Measurements from ENCODE around the gene SULT1C2. TPM values are rescaled to one million over a fixed set of nuclear protein-coding genes. Genes with fewer than 3 reads are reported as not detected.
"Not testable (repeated sequence)": the region's sequence is repeated elsewhere in the genome, so short reads cannot be mapped to it uniquely, and the experiment has no call there.

Gene SULT1C2
- polyA plus RNA-seq (ENCODE audit: insufficient read length), result 0.15 TPM

DNA sequence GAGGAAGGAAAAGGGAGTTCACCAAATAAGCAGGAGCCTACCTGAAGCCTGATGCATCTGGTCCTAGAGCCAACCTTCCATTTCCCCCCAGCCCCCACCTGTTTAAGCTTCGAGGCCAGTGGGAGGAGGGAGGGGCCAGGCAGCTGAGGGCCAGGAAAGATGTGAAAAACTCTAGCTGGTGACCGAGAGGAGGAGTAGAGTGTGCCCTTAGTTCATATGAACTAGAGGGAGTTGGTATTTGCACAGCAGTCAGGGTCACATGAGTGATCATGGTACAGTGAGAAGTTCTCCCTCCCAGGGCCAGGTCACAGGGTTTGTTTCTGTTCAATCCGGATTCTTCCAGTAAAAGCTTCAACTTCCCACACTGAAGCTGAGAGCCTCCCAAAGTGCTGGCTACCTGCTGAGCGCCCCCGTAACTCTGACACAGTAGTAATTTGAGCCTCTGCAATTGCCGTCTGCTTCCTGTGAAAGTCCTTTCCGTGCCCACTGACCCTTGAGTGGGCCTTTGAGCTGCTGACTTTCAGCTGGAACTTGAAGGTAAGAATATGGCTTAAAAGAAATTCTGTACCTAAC lies at the start of gene SULT1C2:
TSS of gene SULT1C2 (plus strand) at position 362 of the 573 bp plus-strand sequence. CDS start 4,773 bp downstream, outside the sequence.
- DNase-seq, result no peak

DNA sequence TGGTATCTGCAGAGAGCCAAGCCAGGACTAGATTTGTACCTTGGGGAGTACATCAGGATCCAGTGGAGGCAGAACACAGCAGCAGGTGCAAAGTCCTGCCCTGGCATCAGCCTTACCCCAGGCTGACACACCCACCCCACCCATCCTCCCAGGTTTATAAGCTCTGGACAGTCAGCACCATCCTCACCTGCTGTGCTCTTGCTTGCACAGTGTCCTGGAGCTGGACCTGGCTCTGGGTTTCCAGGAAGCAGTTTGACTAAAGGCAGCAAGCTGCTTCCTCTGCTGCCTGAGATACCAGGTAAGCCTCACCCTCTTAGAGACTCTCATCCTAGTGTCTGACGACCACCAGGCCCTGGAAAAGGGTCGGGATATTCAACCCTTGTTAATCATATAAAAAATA lies 48.9 kb upstream of the SULT1C2 start, which contains the start of gene SULT1C3:
TSS of gene SULT1C3 (plus strand) at position 183 of the 400 bp plus-strand sequence. CDS start 7,227 bp downstream, outside the sequence.
- no peak for DNase-seq

DNA sequence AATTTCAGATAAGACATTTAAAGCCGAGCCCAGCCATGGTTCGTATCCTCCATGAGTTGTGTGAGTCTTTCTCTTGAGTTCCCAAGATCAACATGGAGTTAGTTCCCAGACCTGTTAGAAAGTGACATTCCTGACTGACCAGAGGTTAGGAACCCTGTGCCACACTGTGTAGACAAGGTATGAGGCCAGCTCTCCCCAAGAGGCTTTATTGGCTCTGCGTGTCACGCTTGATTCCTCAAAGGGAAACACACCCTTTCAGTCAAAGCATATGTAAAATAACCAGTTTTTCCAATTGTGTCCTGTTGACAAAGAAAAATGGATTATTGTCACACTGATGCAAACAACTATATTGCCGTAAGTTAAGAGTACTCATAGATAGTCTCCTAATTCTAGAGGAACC lies 47.7 kb upstream of the SULT1C2 start:
- no peak for DNase-seq

DNA sequence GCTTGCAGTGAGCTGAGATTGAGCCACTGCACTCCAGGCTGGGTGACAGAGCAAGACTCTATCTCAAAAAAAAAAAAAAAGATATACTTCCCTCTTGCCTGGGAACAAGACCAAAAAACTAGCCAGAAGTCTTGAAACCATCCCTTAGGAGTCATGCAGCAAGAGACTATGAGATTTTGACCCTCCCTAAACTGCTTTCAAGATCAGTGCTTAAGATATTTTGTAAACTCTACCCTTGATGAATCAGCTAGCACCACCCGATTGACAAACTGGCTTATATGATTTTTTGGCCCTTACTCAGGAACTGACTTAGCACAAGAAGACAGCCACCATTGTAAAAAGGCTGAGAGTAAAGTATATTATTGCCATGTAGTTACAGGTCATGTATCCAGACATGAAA lies 45.1 kb upstream of the SULT1C2 start:
- no peak for DNase-seq

DNA sequence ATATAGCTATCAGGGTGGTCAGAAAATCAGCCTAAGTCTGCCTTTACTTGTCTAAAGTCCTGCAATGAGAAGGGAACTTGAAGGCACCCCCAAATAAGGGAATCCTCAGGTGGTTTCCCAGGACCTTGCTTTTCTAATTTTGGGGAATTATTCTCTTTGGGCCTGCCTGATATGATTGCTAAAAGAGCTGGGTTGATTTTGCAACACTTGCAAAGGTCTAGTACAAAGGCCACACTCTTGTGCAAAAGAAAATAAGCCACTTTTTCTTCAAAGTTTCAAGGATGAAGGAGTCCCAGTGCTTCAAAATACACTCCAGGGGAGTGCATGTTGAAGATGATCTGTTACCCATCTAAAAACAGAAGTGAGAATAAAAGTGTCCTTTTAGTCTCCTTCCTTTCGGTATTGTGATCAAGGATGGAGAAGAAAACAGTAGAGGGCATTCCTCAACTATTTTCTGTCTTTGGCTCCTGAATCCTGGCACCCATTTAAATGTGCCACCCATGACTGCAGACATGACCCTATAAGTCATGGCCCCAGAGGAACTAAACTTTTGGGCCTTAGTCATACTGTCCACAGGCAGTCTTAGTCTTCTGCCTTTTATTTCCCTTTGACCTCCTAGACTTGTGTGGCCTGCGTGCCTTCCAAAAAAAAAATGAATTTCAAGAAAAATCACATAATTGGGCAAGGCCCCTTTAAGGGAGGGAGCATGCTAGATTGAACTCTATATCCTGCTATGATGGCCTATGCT lies 43.9 kb upstream of the SULT1C2 start:
- DNase-seq, result no peak

DNA sequence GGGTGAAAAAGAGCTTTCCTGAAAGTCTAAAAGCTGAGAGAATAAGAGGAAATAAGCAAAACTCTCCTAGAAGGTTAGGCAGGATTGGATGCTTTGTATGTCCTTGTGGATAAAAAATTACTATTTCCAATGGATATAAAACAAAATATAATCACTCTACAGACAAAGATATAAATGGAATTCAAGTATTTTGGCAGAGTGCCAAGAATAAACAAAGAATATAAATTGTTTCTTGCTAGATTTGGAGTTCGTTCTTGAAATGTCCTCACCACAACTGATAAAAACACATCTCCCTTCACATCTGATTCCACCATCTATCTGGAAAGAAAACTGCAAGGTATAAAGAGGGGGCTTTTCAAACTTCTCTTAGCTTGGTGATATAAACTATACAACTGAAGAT lies 35.6 kb upstream of the SULT1C2 start:
- no peak for DNase-seq

DNA sequence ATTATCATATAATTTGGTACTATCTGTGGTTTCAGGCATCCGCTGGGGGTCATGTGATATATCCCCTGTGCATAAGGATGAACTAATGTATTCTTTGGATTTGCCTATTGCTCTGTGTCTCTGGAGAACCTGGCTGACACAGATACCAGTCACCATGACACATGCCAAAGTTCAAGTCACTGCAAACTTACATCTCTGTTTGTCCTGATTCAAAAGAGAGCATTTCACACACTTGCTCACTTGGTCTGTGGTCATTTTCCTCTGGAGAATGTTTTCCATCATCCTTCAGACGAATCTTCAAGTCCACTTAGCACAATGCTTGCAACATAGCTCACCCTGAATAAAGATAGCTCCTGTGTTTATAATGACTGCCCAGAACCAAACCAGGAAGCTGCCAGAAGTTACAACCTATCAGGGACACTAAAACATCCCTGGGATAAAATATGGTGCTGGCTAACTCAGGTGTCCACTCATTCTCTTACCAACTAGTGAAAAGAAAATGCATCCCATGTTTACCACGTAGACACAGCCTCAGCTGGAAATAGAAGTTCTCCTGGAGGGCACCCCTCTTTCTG lies 30.9 kb upstream of the SULT1C2 start:
- DNase-seq, result no peak

DNA sequence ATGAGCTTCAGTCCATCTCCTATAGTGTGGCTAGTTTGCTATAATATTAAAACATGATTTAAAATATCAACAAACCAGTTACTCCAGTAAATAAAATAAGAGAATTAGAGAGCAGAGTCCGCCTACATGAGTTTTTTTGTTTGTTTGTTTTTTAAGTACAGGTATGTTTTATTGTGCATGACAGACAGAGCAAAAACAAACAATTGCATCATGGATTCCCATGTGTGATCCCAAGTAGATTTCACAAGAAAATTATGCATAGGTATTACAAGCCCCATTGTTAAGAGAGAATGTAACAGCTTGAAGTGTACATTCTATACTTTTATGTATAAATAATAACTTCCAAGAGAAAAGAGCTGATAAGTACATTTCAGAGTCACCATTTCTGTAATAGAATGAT lies 27.9 kb upstream of the SULT1C2 start:
- DNase-seq, result no peak

DNA sequence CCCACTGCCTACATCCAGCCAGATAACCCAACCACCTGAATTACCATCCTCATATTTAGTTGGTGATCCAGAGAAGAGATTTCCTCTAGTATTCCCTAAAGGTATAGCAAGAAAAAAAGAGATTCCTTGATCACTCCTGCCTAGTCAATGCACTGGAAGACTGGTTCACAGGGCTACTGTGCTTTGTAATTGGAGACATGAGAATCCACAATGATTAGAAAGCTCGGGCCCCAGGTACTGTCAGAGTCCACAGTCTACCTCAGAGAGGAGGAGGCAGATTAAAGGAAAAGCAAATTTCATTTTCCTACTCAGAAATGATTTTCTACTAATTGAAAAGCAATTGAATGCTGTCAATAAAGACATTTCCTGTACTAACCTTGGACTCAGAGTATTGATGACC lies 26.7 kb upstream of the SULT1C2 start:
- DNase-seq, result no peak

DNA sequence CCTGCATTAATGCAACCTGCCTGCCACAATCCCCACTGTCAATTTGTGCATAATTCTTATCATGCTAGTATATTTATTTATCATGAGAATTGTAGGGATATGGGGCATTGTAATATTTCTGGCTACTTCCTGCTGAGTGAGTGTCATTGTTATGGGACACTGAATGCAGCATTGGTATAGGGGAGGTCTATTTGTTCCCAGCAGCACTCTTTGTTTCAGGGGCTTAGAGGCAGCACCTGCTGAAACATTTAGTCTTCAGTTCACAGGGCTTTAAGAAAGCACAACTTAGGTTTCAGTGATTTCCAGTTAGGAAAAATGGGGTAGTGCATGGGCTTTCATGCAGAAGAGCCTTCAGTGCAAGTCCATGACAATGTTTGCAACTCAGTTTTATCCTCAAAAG lies 25.3 kb upstream of the SULT1C2 start:
- no peak for DNase-seq

DNA sequence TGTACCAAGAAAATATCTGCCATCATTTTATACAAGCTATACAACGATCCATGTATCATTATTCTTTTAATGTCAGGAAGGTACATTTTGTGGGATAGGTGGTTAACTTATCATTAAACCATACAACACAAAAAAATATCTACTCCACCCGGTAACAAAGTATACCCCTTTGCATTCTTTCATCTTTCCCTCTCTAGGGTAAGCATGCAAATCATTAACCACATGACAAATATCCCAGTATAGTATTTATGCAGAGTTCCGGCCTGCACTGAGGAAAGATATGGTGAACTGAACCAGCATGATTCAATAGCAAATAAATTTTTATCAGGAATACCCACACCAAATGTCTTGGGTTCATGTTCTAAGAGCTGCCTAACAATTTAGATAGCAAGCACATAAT lies 22.5 kb upstream of the SULT1C2 start:
- no peak for DNase-seq

DNA sequence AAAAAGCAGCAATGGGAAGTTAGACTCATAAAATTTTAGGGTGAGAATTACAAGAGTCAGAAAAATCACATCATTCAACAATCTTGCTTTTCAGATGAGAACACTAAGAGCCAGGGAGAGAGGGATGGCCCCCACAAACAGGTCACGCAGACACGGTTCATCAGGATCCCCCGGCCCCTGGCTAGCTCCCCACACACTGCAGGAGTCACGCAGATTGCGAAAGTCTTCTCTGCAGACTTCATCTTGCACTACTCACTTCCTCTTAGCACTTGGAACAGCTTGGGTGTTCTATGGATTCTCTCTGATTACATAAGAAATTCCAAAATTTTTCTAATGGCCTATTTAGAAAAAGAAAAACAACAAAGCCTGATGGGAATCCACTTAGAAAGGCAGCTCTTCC lies 21.6 kb upstream of the SULT1C2 start:
- DNase-seq, result no peak

DNA sequence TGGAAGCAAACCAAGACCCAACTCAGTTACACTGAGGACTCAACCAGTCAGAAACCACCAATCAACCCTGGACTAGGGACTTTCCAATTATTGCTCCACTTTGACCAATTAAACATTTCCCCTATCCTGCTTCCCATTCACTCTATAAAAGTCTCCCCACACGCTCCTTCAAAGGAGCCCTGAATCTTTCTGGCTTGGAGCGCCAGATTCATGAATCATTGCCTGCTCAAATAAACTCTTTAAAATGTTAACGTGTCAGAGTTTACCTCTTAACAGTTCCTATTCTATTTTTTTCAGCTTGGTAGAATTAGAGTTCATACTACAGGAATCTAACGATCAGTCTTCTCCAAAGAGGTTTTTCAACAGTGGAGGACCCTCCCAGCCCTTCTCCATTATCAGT lies 20.7 kb upstream of the SULT1C2 start:
- DNase-seq, result no peak

DNA sequence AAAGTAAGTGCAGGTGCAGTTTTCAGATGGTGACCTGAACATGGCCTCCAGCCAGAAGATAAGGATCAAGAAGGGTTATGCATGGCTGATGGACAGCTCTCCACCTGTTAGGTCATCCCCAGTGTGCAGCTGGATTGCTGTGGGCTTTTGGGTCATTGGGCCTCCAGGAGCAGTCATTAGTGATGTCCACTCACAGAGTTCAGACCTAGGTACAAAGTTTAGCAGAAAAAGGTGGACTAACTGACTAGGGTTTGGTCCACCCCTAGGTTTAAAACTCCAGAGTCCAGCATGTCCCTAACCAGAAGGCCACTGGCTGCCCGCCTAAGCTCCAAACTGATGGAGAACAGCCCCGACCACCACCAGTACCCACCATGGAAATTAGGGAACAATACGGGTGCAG lies 18.3 kb upstream of the SULT1C2 start:
- DNase-seq, result no peak

DNA sequence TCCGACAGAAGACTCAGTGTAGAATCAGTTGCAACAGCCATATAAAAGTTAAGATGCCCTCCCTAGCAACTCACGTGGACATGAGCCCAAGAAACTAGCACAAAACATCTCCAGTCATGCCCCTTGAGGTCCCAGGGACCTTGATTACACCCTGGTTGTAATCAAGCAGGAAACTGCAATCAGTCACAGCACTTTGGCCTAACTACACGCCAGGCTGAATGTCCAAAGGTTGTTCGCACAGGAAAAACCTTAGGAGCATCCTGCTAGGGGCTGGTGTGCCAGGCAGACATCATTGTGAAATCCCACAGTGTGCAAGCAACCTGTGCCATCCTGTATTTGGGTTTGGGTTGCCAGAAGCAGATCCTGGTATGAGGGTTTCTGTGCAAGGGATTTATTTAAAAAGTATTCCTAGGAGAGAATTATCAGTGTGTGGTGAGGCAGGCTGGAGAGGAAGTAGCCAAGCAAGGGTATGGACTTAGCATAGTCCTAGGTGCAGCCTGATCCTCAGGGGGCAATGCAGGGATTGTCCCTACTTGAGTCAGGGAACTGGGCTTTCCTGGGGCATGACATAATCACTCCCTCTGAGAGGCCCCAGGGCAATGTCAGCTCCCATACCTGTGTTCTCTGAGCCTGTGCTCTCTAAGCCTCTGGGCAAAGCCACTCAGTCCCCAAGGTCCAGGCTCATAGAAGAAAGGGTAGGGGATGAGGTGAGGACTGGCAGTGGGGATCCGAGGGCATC lies 17.8 kb upstream of the SULT1C2 start:
- no peak for DNase-seq

DNA sequence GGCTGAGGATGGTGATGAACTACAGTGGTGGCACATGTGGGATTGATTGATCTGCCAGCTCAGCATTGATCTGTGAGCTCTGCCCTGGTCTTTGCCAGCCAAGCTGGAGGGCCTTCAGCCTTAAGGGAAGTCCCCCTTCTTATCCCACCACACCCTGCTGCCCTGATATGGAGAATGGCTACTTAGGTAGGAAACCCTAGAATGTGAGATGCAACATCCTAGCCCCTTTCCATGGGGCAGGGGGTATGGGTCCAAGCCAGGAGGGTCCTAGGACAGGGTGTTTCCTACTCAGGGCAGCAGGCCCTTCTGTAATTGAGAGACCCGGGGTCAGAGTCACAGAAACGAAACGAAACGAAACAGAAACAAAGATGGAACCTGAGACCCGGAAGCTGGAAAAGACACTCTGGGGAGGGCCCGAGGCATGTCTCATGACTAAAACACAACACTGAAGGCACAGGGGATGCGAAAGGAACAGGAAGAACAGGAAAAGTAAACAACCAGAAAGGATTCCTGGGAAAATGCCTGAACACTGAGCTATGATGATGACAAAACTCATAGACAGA lies 16.9 kb upstream of the SULT1C2 start:
- peak; percentile 48 for DNase-seq

DNA sequence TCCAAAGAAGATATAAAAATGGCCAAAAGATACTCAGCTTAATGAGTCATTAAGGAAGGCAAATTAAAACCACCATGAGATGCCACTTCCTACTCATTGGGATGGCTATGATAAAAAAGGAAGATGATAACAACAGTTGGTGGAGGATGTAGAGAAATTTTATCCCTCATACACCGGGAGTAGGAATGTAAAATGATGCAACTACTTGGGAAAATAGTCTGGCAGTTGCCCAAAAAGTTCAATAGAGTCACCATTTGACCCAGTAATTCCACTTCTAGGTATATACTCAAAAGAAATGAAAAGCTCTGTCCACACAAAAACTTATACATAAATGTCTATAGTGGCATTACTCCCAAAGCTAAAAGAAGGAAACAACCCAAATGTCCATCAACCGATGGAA lies 10.1 kb upstream of the SULT1C2 start:
- DNase-seq, result no peak

DNA sequence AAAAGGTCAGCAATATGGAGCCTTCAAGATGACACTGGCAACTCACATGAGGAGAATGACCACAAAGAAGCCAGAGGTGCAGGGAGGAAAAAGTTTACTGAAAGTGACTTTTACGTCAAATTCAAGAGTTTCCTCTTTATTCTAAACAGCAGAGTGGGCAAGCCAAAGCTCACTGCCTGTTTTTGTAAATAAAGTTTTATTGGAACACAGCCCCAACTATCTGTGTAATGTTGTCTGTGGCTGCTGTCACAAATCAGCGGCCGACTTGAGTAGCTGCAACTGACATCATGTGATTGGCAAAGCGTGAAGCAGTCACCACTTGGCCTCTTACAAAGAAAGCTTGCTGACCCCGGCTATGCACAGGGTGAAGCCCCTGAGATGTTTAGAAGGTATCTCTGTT lies 9.2 kb upstream of the SULT1C2 start:
- DNase-seq, result no peak

DNA sequence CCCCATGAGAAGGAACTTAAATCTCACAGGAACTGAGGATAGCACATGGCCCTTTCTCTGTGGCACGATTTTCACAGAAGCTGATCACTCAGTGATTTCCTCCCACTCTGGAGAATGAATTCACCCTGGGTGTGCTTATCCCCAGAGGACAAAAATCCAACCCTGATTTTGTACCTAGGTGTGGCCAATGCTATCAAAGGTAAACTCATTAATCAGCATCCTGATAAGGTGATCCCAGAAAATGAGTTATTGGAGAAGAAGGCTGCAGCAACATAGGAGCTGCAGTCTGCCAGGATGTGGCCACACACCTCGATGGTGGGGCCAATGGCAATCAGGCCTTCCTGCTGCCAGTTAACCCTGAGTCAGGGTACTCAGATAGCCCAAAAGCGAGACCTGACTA lies 8.2 kb upstream of the SULT1C2 start:
- DNase-seq, result no peak

DNA sequence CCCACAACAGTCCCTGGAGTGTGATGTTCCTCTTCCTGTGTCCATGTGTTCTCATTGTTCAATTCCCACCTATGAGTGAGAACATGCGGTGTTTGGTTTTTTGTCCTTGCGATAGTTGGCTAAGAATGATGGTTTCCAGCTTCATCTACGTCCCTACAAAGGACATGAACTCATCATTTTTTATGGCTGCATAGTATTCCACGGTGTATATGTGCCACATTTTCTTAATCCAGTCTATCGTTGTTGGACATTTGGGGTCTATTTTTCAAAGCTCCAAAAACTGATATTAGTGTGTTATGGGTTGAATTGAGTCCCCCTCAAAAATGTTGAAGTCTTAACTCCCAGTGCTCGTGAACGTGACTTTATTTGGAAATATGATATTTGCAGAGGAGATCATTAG lies 4.1 kb upstream of the SULT1C2 start:
- DNase-seq, result not testable (repeated sequence)

DNA sequence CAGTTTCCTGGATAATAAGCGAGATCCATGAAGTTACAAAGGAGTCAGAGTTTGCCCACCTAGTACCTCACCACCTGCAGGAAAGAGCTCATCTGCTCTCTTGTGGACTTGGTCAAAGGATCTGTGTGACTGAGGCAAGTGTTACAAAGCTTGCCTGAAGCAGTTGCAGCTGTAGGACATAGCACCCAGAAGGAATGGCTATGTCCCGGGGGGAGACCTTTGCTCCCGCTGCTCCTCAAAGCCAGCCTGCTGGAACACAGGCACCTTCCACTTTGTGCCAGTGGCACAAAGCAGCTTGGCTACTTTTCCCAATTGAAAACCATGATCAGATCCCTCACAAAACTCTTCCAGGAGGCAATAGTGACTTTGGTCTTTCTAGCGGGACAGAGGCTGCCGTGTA lies 3.1 kb upstream of the SULT1C2 start:
- DNase-seq, result no peak

DNA sequence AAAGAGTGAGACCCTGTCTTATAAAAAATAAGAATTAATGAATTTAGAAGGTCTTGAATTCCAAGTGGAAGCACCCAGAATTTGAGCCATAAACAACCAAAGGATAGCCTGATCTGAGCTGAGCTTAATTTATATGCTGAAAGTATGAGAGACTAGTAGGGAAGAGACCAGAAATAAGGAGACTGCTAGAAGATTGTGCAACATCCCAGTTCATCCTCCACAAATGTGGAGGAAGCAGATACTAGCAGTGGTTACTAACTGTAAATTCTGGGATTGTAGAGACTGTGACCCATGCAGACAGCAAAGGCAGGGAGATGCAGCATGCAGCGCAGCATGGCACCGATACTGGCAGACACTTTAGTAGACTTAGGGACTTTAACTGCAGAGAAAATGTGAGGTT lies 1.5 kb upstream of the SULT1C2 start:
- DNase-seq, result no peak

DNA sequence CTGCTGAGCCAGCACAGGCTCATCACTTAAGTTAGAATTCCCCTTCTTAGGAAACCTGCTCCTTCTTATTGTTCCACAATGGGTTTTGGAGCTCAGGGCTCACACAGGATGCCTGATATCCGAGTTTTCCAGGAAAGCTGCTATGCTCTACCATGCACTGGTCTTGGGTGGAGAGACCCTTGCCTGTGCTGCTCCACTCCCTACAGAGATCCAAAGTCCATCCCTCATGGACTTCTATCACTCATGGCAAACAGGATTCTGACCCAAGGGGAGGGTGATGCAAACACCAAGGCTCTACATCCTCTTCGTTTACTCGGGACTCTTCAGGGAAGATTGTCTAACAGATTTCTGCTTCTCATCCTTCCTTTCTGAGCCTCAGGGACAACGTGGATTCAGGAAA lies 5.2 kb downstream of the SULT1C2 start:
- no peak for DNase-seq
